GM10266 (cell line): ENCODE measurements around the gene MAPKAP1.

Experiments used
- DNase-seq: peaks from one replicate; pipeline ENCODE4 v3.0.0; 2012; ENCODE audit errors: extremely low spot score
- CTCF ChIP-seq: IDR thresholded peaks from 2 replicates; pipeline ENCODE4 v1.5.1; 2012; ENCODE audit warnings: mild to moderate bottlenecking, low read depth; ENCODE audit not compliant: control insufficient read depth, insufficient read depth; ENCODE audit errors: missing control alignments

Gene MAPKAP1

DNA sequence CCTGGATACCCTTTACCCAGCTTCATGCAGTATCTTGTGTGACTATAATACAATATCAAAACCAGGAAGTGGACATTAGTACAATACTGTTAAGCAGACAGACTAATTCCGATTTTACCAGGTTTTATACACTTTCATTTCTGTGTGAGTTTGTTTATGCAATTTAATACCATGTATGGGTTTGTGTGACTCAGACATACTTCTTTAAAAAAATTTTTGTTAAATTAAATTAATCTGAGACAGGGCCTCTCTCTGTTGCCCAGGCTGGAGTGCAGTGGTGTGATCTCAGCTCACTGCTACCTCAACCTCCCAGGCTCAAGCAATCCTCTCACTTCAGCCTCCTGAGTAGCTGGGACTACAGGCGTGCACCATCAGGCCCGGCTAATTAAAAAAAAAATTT, 288.6 kb downstream of the MAPKAP1 start:
- no peak for DNase-seq
- no peak for TF ChIP-seq CTCF

GRCh38 chr9:125416517-125416916, 290.5 kb downstream of the MAPKAP1 start:
- no peak for TF ChIP-seq CTCF
- no peak for DNase-seq

DNA sequence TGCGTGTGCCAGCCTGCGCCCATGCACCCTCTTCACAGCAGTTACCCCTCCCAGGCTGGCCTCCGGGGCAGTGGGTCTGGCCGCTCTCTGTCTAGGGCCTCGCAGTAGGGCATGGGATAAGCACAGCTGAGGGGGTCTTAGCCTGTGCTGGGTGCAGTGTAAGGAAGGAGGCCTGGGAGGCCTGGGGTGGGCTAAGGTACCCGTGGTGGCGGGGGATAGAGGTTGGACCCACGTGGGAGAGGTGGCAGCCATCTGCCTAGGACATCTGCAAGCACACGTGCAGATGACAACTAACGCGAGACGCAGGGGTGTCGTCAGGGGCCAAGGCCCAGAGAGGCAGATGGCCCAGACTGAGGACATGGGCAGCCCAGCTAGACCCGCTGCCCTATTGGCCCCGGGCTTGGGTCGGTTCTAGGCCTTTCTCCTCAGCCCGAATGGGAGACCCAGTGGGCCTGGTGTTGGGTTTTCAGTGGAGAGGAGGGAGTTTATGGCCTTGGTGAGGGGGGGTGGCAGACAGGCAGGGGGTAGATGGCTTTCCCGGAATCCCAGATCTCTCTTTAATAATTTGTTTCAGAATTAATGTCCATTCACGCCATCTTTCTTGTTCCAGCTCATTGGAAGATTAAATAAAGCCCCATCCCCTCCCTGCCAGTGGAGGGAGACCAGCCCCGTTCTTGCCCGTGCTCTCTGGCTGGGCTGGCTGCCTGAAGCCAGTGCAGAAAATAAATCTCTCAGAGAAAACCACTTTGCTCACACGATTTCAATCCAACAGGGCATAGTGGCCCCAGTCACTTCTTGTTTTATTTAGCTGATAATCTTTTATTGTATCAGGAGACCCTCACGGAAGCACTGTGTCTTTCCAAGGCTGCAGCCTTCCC, 291.2 kb downstream of the MAPKAP1 start:
- DNase-seq, result no peak
- TF ChIP-seq CTCF, result no peak

DNA sequence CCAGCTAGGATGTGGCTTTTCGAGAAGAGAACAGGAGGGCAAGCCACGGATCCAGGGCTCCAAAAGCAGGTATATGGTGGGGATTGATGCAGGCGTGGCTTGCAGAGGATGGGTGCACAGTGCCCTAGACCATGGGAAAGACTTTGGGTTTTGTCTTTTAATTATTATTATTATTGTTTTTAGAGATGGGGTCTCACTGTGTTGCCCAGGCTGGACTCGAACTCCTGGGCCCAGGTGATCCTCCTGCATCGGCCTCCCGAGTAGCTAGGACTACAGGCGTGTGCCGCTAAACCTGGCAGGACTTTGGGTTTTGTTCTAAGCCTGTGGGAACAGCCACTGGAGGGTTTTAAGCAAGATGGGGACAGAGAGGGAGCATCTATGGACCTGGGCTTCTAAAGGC, 293.4 kb downstream of the MAPKAP1 start:
- no peak for DNase-seq
- TF ChIP-seq CTCF, result no peak

GRCh38 chr9:125412166-125412565, 294.8 kb downstream of the MAPKAP1 start:
- TF ChIP-seq CTCF, result no peak

DNA sequence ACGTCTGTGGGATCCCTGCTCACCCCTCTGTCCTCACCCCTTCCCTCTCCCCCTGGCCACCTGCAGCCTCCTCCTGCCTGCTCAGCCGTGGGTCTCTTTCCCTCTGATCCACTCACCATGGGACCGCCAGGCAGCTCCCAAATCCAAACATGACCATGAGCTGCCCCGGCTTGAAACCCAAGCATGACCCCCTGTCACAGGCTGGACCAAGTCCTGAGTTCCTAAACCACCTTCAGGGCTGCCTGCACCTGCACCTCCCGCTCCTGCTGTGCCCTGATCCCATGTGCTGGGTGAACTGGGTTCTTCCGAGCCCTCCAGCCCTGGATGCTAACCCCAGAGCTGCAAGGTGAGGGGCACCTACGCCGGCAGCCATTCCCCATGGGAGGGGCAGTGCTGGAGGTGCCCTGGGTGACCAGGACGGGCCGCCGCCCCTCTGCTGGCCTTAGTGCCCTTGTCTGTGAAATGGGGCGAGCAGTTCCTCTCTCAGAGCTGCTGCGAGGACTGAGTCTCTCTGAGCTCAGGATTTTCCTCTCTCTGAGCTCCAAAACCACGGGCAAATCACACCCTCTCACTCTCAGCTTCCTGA, 295.7 kb downstream of the MAPKAP1 start:
- no peak for TF ChIP-seq CTCF
- no peak for DNase-seq

More at GRCh38 chr9:125412166-125412565, 294.8 kb downstream of the MAPKAP1 start:
- no peak for DNase-seq

GRCh38 chr9:125410522-125410894, 296.5 kb downstream of the MAPKAP1 start:
- DNase-seq, result no peak

More at GRCh38 chr9:125410522-125410894, 296.5 kb downstream of the MAPKAP1 start:
- TF ChIP-seq CTCF, result no peak
